ENCODE data around the gene DNAJB1.
"Not testable (repeated sequence)": the region's sequence is repeated elsewhere in the genome, so short reads cannot be mapped to it uniquely, and the experiment has no call there.

Gene DNAJB1

GRCh38 chr19:14553042-14553938 is 35.1 kb upstream of the DNAJB1 start:
- DNase-seq: no peak

GRCh38 chr19:14552006-14552360 is 33.8 kb upstream of the DNAJB1 start:
- DNase-seq: not testable (repeated sequence)

GRCh38 chr19:14551134-14552005 is 33.2 kb upstream of the DNAJB1 start:
- peak; percentile 76 for DNase-seq

GRCh38 chr19:14550201-14550754 is 32.1 kb upstream of the DNAJB1 start:
- DNase-seq: no peak

- DNase-seq: no peak
Observed at GRCh38 chr19:14545716-14546082, 27.5 kb upstream of the DNAJB1 start.

DNA sequence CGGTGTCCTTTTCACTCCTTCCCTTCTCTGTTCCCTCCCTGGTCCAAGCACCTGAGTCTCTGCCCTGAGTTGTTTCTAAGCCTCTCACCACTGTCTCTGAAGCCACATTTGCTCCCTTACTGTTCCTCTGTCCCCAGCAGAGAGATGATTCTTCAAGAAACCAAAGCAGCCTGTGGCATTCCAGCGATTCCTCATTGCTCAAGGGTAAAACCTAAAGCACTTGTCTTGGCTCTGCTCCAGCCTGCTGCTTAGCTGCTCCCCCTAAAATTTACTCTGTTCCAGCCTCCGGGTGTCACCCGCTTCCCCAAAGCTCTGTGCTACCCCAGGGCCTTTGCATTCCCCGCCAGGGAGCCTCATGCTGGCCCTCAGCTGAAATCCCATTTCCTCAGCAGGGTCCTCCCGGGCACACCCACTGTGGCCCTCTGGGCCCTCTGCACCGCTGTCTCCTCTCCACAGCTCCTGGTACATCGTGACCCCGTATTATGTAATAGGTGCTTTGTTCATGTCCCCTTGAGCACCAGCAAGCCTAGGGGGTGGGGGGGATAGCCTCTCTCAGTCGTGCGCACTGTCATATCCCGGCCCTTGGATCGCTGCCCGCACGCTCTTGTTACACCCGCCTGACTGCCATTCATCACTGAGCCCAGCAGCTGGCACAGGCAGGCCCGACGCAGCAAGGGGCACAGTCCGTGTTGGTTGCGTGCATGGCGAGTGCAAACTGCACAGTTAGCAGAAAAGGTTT is 26.9 kb upstream of the DNAJB1 start:
- no peak for DNase-seq

DNA sequence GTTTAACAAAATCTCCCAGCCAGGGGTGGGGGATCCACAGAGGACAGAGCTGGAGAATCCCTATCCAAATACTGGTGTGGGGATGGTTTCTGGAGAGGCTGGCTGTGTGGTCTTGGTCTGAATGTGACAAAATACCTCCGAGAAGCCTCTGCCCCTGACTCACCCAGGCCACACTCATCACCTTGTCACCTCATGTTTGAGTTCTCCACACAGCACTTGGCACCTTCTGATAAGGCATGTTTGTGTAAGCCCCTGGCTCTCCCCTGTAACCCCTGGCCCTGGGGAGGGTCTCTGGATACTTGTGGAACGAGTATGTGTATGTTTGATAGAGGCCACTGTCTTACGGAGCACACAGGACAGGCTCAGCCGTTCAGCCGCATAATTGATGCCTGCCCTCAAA is 25.9 kb upstream of the DNAJB1 start:
- no peak for DNase-seq

DNA sequence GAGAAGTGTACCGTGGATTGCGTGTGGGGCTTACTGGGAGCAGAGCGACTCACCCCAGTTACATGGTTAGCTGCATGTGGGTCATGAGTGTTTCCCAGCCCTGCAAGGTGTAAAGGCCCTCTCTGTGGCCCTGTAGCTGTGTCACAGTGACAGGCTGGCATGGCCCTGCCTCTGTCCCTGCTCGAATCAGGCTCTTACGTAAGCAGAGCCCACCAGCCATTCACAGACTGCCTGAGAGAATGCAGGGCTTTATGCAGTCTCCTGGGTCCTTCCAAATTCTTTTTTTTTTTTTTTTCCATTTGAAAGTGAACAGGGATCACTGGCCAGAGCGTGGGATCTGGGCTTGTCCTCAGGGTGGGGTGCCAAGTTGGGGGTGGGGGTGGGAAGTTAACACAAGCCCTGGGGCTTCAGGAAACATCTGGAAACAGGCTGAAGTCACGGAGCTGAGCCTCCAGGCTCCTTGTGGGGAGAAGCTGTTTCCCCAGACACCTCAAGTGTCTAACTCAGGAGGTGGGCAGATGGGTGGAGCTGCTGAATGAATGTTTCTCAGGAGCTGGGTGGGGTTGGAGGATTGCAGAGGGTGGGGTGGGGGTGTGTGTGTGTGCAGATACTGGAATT is 24.6 kb upstream of the DNAJB1 start:
- DNase-seq: no peak

DNA sequence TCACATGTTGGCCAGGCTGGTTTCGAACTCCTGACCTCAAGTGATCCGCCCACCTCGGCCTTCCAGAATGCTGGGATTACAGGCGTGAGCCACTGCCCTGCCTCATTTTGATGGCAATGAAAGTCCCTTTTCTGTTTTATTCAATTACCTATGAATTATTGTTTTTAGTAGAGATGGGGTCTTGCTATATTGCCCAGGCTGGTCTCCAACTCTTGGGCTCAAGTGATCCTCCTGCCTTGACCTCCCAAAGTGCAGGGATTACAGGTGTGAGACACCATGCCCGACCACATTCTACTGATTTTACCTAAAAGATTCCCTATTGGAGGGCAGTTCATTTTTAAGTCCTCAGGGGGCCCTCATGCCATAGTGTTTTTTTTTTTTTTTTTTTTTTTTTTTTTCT is 23.8 kb upstream of the DNAJB1 start:
- not testable (repeated sequence) for DNase-seq

- DNase-seq: no peak
Observed at GRCh38 chr19:14540741-14541525, 22.7 kb upstream of the DNAJB1 start.

GRCh38 chr19:14536926-14537692 is 18.9 kb upstream of the DNAJB1 start:
- peak; percentile 71 for DNase-seq

DNA sequence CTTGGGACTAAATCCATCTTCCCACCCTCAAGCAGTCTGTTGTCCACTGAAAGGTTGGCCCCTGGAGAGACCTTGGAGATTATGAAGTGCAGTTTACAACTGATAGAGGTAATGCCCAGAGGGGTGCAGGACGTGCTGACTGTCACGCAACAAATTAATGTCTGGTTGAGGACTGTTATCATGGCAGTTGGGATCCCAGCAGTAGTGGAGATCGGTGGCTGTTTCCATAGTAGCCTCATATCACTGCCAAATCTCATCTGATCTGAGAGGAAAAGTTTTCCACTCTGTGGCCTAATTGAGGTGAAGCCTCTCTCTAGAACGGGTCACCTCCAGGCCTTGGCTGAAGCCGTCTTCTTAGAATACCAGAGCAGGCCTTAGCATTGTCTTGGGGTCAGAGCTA is 15.3 kb upstream of the DNAJB1 start:
- DNase-seq: no peak

- DNase-seq: no peak
Observed at GRCh38 chr19:14530506-14530905, 12.3 kb upstream of the DNAJB1 start.

GRCh38 chr19:14530005-14530348 is 11.8 kb upstream of the DNAJB1 start:
- no peak for DNase-seq

- DNase-seq: peak; percentile 100
Observed at GRCh38 chr19:14529254-14530004, 11.2 kb upstream of the DNAJB1 start, which contains the start of gene TECR. Gene TECR (plus strand): TSS chr19:14529594. CDS start chr19:14529697, 103 bp downstream.

- no peak for DNase-seq
Observed at GRCh38 chr19:14528419-14529253, 10.4 kb upstream of the DNAJB1 start.

DNA sequence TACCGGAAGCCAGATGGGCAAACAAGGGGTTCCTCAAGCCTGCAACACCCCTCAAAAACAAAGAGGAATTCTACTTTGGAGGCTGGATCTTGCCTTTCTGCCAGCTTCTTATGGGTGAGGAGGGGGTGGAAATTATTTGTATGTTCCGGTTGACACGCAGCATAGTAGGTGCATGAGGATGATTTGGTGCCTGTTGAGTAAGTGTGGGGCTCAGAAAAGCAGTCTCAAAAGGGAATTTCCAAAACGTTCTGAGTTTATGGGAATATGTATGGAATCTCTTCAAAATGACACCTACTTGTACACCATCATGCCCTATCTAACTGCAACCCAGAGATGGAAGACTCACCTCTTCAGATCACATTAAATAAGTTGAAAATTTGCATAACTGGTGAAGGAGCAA is 8.2 kb upstream of the DNAJB1 start:
- DNase-seq: no peak

DNA sequence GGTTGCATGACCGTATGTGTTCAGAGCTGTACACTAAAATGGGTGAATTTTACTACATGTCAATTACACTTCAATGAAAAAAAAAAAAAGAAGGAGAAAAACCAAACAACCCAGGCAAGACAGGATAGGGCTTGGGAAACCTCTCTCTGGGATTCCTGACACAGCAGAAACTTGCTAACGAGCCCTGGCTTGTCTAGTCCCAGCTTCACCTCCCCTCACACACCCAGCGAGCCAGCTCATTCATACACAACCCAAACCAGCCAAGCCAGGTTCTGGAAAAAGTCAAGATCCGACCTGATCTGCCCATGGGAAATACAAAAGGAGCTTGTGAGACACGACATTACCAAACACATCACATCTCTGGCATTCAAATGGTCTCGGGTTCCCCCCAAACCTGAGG is 7.5 kb upstream of the DNAJB1 start:
- no peak for DNase-seq

- DNase-seq: no peak
Observed at GRCh38 chr19:14520543-14520942, 2.3 kb upstream of the DNAJB1 start.

All from stimulated activated CD8-positive, alpha-beta memory T cell treated with anti-CD3 and anti-CD28 coated beads, Interleukin-4, amount 100 ng/mL, for 48 hours (primary cell).